ENCODE measurements around the gene KAZN.

Gene KAZN

DNA sequence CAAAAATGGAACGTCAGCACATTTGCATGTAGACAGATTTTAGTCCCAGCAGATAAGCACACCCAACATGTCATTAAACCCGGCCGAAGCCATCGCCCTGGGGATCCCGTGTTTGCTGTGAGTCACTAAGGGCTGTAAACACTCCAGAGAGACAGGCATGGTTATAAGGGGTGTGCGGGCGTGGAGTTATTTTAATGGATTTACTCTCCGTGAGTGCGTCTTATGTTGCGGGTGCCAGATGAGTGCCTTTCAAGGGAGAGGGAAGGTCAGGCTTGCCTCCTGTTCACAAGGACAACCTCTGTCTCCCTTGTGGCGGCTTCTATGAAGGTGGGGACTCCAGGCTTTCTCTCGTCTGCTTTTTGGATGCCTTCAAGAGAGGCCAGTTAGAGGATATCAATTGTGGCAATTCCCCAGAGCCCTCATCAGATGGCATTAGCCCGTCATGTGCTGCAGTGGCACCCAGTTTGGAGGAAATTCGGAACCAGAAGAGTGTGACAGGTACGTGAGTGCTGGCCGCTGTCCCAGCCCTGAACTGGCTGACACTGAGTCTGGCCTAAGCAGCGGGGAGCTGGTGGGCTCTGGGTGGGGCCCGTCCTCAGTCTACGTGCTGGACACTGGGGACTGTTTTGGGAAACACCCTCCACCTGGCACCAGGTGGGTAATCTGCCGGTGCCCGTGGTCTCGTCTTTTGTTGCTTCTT, 331.2 kb downstream of the KAZN start (continued):
- TF ChIP-seq, protein P1, sequence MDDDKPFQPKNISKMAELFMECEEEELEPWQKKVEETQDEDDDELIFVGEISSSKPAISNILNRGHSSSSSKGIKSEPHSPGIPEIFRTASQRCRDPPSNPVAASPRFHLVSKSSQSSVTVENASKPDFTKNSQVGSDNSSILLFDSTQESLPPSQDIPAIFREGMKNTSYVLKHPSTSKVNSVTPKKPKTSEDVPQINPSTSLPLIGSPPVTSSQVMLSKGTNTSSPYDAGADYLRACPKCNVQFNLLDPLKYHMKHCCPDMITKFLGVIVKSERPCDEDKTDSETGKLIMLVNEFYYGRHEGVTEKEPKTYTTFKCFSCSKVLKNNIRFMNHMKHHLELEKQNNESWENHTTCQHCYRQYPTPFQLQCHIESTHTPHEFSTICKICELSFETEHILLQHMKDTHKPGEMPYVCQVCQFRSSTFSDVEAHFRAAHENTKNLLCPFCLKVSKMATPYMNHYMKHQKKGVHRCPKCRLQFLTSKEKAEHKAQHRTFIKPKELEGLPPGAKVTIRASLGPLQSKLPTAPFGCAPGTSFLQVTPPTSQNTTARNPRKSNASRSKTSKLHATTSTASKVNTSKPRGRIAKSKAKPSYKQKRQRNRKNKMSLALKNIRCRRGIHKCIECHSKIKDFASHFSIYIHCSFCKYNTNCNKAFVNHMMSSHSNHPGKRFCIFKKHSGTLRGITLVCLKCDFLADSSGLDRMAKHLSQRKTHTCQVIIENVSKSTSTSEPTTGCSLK (tag by site-specific recombination; IDR thresholded peaks at IDR 0.05), result no peak
- no peak for TF ChIP-seq ZNF140 (tag by site-specific recombination; IDR thresholded peaks at IDR 0.05)
- TF ChIP-seq HOXC10 (CRISPR knock-in tag; IDR thresholded peaks at IDR 0.05), result no peak
- TF ChIP-seq, protein P2, sequence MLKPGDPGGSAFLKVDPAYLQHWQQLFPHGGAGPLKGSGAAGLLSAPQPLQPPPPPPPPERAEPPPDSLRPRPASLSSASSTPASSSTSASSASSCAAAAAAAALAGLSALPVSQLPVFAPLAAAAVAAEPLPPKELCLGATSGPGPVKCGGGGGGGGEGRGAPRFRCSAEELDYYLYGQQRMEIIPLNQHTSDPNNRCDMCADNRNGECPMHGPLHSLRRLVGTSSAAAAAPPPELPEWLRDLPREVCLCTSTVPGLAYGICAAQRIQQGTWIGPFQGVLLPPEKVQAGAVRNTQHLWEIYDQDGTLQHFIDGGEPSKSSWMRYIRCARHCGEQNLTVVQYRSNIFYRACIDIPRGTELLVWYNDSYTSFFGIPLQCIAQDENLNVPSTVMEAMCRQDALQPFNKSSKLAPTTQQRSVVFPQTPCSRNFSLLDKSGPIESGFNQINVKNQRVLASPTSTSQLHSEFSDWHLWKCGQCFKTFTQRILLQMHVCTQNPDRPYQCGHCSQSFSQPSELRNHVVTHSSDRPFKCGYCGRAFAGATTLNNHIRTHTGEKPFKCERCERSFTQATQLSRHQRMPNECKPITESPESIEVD (tag by site-specific recombination; IDR thresholded peaks at IDR 0.05), result no peak
- no peak for TF ChIP-seq ZNF747 (tag by site-specific recombination; IDR thresholded peaks at IDR 0.05)
- no peak for TF ChIP-seq SCRT1 (tag by site-specific recombination; IDR thresholded peaks at IDR 0.05; ENCODE audit: borderline replicate concordance)
- no peak for TF ChIP-seq ZNF169 (tag by site-specific recombination; IDR thresholded peaks at IDR 0.05)
- TF ChIP-seq, protein P3, sequence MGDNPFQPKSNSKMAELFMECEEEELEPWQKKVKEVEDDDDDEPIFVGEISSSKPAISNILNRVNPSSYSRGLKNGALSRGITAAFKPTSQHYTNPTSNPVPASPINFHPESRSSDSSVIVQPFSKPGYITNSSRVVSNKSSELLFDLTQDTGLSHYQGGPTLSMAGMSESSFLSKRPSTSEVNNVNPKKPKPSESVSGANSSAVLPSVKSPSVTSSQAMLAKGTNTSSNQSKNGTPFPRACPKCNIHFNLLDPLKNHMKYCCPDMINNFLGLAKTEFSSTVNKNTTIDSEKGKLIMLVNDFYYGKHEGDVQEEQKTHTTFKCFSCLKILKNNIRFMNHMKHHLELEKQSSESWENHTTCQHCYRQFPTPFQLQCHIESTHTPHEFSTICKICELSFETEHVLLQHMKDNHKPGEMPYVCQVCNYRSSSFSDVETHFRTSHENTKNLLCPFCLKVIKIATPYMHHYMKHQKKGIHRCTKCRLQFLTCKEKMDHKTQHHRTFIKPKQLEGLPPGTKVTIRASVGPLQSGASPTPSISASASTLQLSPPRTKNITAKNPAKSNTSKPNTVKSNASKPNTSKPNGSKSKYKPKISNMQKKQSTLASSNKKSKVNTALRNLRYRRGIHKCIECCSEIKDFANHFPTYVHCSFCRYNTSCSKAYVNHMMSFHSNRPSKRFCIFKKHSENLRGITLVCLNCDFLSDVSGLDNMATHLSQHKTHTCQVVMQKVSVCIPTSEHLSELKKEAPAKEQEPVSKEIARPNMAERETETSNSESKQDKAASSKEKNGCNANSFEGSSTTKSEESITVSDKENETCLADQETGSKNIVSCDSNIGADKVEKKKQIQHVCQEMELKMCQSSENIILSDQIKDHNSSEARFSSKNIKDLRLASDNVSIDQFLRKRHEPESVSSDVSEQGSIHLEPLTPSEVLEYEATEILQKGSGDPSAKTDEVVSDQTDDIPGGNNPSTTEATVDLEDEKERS (tag by site-specific recombination; IDR thresholded peaks at IDR 0.05), result no peak
- TF ChIP-seq ZNF624 (tag by site-specific recombination; IDR thresholded peaks at IDR 0.05), result no peak
- TF ChIP-seq, protein P4, sequence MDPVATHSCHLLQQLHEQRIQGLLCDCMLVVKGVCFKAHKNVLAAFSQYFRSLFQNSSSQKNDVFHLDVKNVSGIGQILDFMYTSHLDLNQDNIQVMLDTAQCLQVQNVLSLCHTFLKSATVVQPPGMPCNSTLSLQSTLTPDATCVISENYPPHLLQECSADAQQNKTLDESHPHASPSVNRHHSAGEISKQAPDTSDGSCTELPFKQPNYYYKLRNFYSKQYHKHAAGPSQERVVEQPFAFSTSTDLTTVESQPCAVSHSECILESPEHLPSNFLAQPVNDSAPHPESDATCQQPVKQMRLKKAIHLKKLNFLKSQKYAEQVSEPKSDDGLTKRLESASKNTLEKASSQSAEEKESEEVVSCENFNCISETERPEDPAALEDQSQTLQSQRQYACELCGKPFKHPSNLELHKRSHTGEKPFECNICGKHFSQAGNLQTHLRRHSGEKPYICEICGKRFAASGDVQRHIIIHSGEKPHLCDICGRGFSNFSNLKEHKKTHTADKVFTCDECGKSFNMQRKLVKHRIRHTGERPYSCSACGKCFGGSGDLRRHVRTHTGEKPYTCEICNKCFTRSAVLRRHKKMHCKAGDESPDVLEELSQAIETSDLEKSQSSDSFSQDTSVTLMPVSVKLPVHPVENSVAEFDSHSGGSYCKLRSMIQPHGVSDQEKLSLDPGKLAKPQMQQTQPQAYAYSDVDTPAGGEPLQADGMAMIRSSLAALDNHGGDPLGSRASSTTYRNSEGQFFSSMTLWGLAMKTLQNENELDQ (tag by site-specific recombination; IDR thresholded peaks at IDR 0.05; ENCODE audit: low read depth), result no peak
- TF ChIP-seq ZNF623 (tag by site-specific recombination; IDR thresholded peaks at IDR 0.05), result no peak
- TF ChIP-seq, protein P5, sequence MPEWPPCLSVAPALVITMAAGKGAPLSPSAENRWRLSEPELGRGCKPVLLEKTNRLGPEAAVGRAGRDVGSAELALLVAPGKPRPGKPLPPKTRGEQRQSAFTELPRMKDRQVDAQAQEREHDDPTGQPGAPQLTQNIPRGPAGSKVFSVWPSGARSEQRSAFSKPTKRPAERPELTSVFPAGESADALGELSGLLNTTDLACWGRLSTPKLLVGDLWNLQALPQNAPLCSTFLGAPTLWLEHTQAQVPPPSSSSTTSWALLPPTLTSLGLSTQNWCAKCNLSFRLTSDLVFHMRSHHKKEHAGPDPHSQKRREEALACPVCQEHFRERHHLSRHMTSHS (tag by site-specific recombination; IDR thresholded peaks at IDR 0.05), result no peak
- TF ChIP-seq SP2 (tag by site-specific recombination; IDR thresholded peaks at IDR 0.05), result no peak
- TF ChIP-seq, protein P6, sequence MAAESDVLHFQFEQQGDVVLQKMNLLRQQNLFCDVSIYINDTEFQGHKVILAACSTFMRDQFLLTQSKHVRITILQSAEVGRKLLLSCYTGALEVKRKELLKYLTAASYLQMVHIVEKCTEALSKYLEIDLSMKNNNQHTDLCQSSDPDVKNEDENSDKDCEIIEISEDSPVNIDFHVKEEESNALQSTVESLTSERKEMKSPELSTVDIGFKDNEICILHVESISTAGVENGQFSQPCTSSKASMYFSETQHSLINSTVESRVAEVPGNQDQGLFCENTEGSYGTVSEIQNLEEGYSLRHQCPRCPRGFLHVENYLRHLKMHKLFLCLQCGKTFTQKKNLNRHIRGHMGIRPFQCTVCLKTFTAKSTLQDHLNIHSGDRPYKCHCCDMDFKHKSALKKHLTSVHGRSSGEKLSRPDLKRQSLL (tag by site-specific recombination; IDR thresholded peaks at IDR 0.05), result no peak
- TF ChIP-seq BCL11A (tag by site-specific recombination; IDR thresholded peaks at IDR 0.05; ENCODE audit: low read depth), result peak; percentile 83
- no peak for TF ChIP-seq TCF7L2 (IDR thresholded peaks at IDR 0.05; ENCODE audit: borderline replicate concordance, low read depth, low read length)
- TF ChIP-seq ZNF792 (tag by site-specific recombination; IDR thresholded peaks at IDR 0.05), result no peak
- no peak for TF ChIP-seq ZNF274 (IDR thresholded peaks at IDR 0.05; ENCODE audit: low read length)
- TF ChIP-seq ZNF274 (tag by site-specific recombination; IDR thresholded peaks at IDR 0.05; ENCODE audit: borderline replicate concordance), result no peak
- TF ChIP-seq ZNF324 (tag by site-specific recombination; IDR thresholded peaks at IDR 0.05), result no peak
- TF ChIP-seq, protein P7, sequence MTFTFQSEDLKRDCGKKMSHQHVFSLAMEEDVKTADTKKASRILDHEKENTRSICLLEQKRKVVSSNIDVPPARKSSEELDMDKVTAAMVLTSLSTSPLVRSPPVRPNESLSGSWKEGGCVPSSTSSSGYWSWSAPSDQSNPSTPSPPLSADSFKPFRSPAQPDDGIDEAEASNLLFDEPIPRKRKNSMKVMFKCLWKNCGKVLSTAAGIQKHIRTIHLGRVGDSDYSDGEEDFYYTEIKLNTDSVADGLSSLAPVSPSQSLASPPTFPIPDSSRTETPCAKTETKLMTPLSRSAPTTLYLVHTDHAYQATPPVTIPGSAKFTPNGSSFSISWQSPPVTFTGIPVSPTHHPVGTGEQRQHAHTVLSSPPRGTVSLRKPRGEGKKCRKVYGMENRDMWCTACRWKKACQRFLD (tag by site-specific recombination; IDR thresholded peaks at IDR 0.05), result no peak
- TF ChIP-seq, protein P8, sequence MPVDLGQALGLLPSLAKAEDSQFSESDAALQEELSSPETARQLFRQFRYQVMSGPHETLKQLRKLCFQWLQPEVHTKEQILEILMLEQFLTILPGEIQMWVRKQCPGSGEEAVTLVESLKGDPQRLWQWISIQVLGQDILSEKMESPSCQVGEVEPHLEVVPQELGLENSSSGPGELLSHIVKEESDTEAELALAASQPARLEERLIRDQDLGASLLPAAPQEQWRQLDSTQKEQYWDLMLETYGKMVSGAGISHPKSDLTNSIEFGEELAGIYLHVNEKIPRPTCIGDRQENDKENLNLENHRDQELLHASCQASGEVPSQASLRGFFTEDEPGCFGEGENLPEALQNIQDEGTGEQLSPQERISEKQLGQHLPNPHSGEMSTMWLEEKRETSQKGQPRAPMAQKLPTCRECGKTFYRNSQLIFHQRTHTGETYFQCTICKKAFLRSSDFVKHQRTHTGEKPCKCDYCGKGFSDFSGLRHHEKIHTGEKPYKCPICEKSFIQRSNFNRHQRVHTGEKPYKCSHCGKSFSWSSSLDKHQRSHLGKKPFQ (tag by site-specific recombination; IDR thresholded peaks at IDR 0.05), result 0 out of 2 replicates have a peak, but pooled peaks have one; percentile 36
- TF ChIP-seq, protein P9, sequence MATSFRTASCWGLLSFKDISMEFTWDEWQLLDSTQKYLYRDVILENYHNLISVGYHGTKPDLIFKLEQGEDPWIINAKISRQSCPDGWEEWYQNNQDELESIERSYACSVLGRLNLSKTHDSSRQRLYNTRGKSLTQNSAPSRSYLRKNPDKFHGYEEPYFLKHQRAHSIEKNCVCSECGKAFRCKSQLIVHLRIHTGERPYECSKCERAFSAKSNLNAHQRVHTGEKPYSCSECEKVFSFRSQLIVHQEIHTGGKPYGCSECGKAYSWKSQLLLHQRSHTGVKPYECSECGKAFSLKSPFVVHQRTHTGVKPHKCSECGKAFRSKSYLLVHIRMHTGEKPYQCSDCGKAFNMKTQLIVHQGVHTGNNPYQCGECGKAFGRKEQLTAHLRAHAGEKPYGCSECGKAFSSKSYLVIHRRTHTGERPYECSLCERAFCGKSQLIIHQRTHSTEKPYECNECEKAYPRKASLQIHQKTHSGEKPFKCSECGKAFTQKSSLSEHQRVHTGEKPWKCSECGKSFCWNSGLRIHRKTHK (tag by site-specific recombination; IDR thresholded peaks at IDR 0.05), result no peak

Data from HEK293 (cell line).